NCI-H1930 (cell line): ENCODE results near the gene RPL7A.
A peak's percentile ranks its signal among the peaks of the same experiment; 100 is the strongest.

Source experiments
- DNase-seq, 2 experiments: peaks; one replicate each; lab custom pipeline; 2025; lab: John Stamatoyannopoulos, UW

Gene RPL7A

GRCh38 chr9:133347515-133347984, 468 bp upstream of the RPL7A start:
- no peak for DNase-seq

- no peak for DNase-seq
Measured at GRCh38 chr9:133348718-133349573, 928 bp downstream of the RPL7A start.

- DNase-seq: no peak
Measured at GRCh38 chr9:133349965-133350616, 2.1 kb downstream of the RPL7A start.

GRCh38 chr9:133351526-133351907, 3.5 kb downstream of the RPL7A start:
- no peak for DNase-seq

GRCh38 chr9:133351908-133352634, 4.1 kb downstream of the RPL7A start:
- DNase-seq: no peak

- DNase-seq: no peak
Measured at GRCh38 chr9:133352635-133353340, 4.8 kb downstream of the RPL7A start.

- no peak for DNase-seq
Measured at GRCh38 chr9:133353548-133353947, 5.5 kb downstream of the RPL7A start.

- no peak for DNase-seq
Measured at GRCh38 chr9:133354766-133355165, 6.7 kb downstream of the RPL7A start.

GRCh38 chr9:133355881-133356357, 7.9 kb downstream of the RPL7A start:
- DNase-seq: no peak

- peak; percentile 57 to 76 for DNase-seq
Measured at GRCh38 chr9:133356391-133357091, 8.5 kb downstream of the RPL7A start, which contains the start of the genes SURF1 and SURF2. Gene SURF1, minus strand, starts transcription at chr9:133356487. Its CDS starts 34 bp downstream, at chr9:133356453. Gene SURF2, plus strand, starts transcription at chr9:133356550. Its CDS starts 43 bp downstream, at chr9:133356593.

GRCh38 chr9:133357656-133358055, 9.6 kb downstream of the RPL7A start:
- no peak for DNase-seq

GRCh38 chr9:133359399-133360175, 11.6 kb downstream of the RPL7A start:
- DNase-seq: peak in 1 of 2 experiments; percentile 37

- no peak for DNase-seq
Measured at GRCh38 chr9:133360400-133361393, 12.7 kb downstream of the RPL7A start.

- no peak for DNase-seq
Measured at GRCh38 chr9:133361507-133362092, 13.6 kb downstream of the RPL7A start.

GRCh38 chr9:133362359-133363044, 14.5 kb downstream of the RPL7A start:
- DNase-seq: no peak

- DNase-seq: no peak
Measured at GRCh38 chr9:133366435-133366834, 18.4 kb downstream of the RPL7A start.

- no peak for DNase-seq
Measured at GRCh38 chr9:133367221-133367620, 19.2 kb downstream of the RPL7A start.

GRCh38 chr9:133367778-133368177, 19.8 kb downstream of the RPL7A start:
- DNase-seq: no peak
